ENCODE results near the gene S100A8. TPM values are rescaled to one million over a fixed set of nuclear protein-coding genes. Genes with fewer than 3 reads are reported as not detected.
A peak's percentile ranks its signal among the peaks of the same experiment; 100 is the strongest.

The S100A8 gene
- polyA plus RNA-seq (ENCODE audit: insufficient read depth in 1 of 5, insufficient read length in 5 of 5, low replicate concordance in 1 of 5) = 10 to 100 TPM; 12.1 to 30.7 (median 22.1) TPM
- long read RNA-seq, donor 1, transcript S100A8-202 (3 exons, 523 nt) = major isoform, 73 of 113 reads
- long read RNA-seq, donor 1, transcript S100A8-203 (2 exons, 717 nt) = minor isoform, 40 of 113 reads
- long read RNA-seq, donor 1, partial matches to known transcripts = 0 of 113 reads
- long read RNA-seq, donor 1, other reads (novel, unspliced or antisense) = 0 of 113 reads
- long read RNA-seq, donor 2, transcript S100A8-202 (3 exons, 523 nt) = major isoform, 8 of 11 reads
- long read RNA-seq, donor 2, partial matches to known transcripts = 0 of 11 reads
- long read RNA-seq, donor 2, other reads (novel, unspliced or antisense) = 0 of 11 reads
- long read RNA-seq, donor 3, transcript S100A8-203 (2 exons, 717 nt) = minor isoform, 12 of 32 reads
- long read RNA-seq, donor 3, transcript S100A8-202 (3 exons, 523 nt) = major isoform, 20 of 32 reads
- long read RNA-seq, donor 3, partial matches to known transcripts = 0 of 32 reads
- long read RNA-seq, donor 3, other reads (novel, unspliced or antisense) = 0 of 32 reads
- long read RNA-seq, donor 4, transcript S100A8-203 (2 exons, 717 nt) = minor isoform, 15 of 35 reads
- long read RNA-seq, donor 4, transcript S100A8-202 (3 exons, 523 nt) = major isoform, 20 of 35 reads
- long read RNA-seq, donor 4, partial matches to known transcripts = 0 of 35 reads
- long read RNA-seq, donor 4, other reads (novel, unspliced or antisense) = 0 of 35 reads
- long read RNA-seq, donor 5, transcript S100A8-203 (2 exons, 717 nt) = minor isoform, 7 of 20 reads
- long read RNA-seq, donor 5, transcript S100A8-202 (3 exons, 523 nt) = major isoform, 13 of 20 reads
- long read RNA-seq, donor 5, partial matches to known transcripts = 0 of 20 reads
- long read RNA-seq, donor 5, other reads (novel, unspliced or antisense) = 0 of 20 reads
- long read RNA-seq, donor 6, transcript S100A8-202 (3 exons, 523 nt) = major isoform, 17 of 25 reads
- long read RNA-seq, donor 6, transcript S100A8-203 (2 exons, 717 nt) = minor isoform, 8 of 25 reads
- long read RNA-seq, donor 6, partial matches to known transcripts = 0 of 25 reads
- long read RNA-seq, donor 6, other reads (novel, unspliced or antisense) = 0 of 25 reads
- long read RNA-seq, donor 7, transcript S100A8-202 (3 exons, 523 nt) = major isoform, 12 of 19 reads
- long read RNA-seq, donor 7, transcript S100A8-203 (2 exons, 717 nt) = minor isoform, 7 of 19 reads
- long read RNA-seq, donor 7, partial matches to known transcripts = 0 of 19 reads
- long read RNA-seq, donor 7, other reads (novel, unspliced or antisense) = 0 of 19 reads
- long read RNA-seq, donor 8, transcript S100A8-202 (3 exons, 523 nt) = major isoform, 13 of 17 reads
- long read RNA-seq, donor 8, partial matches to known transcripts = 0 of 17 reads
- long read RNA-seq, donor 8, other reads (novel, unspliced or antisense) = 0 of 17 reads

DNA sequence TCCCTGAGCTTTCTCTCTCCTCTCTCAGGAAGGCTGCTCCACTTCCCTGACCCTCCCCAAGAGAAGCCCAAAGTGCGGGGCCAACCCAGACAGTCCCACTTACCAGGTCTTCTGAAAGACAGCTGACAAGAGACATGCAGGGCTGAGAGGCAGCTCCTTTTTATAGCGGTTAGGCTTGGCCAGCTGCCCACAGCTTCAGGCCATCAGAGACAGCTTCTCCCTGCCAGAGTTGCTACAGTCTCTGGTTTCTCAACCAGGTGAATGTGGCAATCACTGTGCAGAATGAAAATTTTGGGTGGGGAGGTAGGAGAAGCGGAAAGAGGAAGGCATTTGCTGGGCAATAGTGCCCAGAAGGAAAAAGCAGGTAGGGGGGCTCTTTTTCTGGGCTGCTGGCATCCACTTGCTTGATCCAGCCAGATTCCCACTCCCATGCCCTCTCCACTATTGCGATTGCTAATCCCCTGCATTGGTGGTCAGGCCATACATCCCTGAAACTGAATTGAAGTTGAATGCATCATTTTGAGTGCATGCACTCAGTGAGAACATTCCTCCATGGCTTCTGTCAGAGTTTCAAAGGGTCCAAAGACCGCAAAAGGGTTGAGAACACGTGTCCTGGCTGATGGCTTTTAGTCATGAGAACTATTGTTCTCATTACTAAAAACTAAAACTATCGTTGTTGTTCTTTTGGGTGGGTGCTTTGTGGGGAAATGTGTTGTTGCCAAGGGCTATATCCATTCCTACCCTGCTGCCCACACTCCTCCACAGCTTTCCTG, at the start of gene S100A8:
TSS of gene S100A8 (minus strand) at position 136 of the 773 bp plus-strand sequence. CDS start 538 bp downstream, outside the sequence.
- peak in 1 of 2 donors; percentile 1 for DNase-seq

DNA sequence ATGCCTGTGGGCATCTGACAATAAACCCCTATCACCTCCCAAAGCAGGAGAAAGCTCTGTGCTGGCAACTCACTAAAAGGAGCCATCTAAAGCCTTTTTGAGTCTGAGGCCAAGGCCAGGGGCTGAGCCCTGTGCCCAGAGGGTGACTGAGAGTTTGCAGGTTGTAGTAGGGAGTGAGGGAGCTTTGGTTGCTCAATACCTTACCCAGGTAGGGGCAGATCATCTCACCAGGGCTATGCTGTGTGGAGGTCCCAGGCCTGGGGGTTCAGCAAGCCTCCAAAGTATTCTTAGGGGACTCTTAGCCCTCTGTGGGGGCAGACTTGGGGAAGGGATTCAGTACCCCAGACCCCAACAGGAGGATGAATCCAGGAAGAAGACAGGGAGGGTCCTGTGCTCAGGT, 48.4 kb upstream of the S100A8 start:
- DNase-seq = no peak

DNA sequence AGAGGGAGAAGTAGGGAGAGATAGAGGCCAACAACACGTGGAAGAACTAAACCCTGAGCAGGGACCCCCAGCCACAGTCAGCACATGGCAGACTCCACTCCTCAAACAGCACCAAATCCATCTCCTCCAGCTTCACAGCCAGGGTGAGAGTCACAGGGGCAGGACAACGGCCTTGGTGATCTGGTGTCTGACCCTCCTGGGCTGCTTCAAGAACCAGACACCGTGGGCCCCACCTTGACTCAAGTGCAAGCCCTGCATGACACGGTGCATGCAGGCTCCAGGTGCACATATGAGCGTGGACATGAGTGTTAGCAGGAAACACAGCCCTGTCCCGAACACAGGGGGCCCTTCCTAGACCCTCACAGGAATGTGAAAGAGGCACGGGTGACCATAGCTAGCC, 47.7 kb upstream of the S100A8 start:
- no peak for DNase-seq

DNA sequence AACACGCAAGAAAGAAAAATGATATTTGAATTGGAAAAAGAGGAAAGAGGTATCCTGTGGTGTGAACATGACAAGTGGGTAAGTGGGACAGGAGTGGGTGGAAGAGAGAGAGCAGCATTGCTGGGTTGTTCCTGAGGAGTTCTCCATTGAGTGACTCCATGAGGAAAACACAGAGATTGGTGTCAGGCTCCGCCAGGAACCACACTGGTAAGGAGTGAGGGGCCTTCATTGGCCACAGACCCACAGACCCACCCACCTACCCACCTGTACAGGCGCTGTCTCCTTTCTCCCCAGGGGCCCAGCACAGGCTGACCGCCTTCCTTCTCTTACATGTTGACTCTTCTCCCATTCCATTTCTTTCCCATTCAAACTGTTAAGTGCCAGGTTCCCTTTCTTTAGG, 46.4 kb upstream of the S100A8 start:
- DNase-seq = no peak

DNA sequence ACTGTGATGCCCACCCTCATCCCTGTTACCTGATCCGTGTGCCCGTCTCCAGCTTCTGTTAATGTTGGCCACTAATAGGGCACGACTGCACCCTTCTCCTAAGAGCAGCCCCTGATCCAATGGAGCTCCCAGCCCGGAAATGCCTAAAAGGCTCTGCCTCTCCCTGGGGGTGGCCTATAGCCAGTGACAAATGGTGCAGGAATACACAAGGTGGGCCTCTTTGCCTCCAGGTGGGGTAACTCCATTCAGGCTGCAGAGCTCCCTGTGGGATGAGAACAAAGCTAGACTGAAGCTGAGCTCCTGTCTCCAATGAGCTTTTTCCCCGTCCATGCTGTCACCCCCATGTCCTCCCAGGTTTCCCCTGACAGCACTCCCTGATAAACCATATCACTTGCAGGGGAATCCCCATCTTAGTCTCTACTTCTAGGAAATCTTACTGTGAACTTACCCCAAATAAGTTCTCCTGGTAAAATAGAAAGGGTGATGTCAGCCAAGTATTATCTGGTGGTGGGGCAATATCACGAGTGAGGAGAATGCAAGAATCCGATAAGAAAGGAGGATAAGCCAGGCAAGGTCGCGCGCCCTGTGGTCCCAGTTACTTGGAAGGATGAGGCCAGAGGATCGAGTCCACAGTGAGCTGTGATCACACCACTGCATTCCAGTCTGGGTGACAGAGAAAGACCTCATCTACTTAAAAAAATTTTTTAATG, 44.0 kb upstream of the S100A8 start:
- DNase-seq = no peak

DNA sequence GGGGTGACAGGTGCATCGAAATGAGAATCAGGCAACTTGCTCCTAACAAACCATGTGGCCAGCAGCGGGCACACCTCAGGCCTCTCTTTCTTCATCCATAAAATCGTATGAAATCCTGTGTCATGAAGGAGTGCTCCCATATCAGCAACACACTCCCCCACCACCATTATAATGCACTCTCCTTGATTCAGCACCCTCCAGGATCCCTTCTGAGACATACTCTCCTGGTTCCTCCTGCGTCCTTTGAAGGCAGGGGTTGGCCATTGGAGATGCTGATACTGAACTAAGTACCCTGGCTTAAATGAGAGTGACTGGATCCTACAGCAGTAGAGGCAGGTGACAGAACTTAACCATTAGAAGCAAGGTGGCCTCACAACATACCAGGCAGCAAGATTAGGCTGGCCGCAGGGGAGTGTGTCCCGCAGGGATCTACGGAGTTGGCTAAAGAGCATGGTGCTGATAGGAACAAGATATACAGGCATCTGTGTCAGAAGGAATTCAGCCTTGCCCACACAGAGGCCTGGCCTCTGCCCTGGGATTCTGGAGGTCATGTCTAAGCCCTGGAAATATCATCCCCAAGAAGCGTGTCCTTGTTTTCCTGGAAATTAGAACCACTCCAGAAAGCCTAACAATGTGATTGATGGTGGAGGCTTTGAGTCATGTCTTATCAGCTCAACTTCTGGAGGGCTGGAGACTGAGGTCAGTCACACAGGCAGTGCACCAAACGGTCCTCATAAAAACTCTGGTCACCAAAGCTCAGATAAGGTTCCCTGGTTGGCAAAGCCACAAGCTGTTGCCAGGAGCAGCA, 42.2 kb upstream of the S100A8 start:
- DNase-seq = no peak

DNA sequence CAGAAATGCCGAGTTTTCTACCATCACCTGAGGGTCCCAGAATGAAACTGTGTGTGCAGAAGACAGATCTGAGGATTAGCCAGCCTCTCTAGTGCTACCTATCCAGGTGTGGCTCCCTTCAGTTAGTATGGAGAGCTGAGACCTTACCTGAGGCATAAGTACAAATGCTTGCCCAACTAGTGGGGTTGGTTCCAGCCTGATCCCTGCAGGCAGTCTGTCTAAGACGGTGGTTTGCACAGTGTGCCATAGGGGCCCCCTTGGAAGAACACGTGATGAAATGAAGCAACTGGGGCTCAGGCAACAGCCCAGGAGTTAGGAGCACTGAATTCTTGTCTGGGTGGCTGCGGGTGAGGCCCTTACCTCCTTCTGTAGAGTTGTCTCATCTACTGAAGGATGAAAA, 41.1 kb upstream of the S100A8 start:
- DNase-seq = no peak

DNA sequence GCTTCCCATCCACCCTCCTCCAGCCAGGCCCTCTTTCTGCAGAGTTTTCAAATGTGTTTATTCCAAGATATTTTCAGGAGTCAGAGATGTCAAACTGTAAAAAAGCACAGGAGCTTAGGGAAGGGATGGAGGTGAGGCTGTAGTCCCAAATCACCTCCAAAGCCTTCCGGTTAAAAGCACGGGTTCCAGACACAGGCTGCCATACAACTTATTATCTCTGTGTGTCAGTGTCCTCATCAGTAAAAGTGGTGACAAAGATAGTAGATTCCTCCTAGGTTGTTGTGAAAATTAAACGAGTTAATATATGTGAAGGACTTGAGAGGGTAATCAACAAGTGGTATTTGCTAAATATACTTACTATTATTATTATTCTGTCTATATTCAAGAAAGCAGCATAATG, 40.6 kb upstream of the S100A8 start:
- DNase-seq = no peak

DNA sequence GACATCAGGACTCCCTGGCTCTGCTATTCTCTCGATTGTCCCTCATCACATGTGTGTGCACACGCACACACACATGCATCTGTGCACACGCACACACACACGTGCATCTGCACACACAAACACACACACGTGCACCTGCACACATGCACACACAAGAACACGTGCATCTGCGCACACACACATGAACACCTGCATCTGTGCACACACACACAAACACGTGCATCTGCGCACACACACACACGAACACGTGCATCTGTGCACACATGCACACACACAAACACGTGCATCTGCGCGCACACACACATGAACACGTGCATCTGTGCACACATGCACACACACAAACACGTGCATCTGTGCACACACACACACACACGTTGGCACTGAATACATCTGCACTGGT, 40.1 kb upstream of the S100A8 start:
- no peak for DNase-seq

DNA sequence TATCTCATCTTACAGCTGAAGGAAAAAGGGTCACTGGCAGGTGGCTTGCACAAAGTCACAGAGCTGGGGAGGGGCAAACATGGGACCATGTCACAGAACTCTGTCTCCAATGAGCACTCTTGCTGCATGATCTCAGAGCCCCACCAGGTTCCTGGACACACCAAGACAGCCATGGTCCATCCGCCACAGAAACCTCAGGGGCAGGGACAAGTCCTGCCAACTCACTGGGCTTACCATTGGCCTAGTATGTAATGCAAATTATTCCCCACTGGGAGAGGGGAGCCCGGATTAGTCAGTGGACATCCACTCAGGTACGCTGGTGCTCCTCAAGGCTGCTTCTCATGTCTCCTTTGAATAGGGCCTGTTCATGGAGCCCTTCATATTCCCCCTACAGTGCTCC, 39.7 kb upstream of the S100A8 start:
- DNase-seq = no peak

DNA sequence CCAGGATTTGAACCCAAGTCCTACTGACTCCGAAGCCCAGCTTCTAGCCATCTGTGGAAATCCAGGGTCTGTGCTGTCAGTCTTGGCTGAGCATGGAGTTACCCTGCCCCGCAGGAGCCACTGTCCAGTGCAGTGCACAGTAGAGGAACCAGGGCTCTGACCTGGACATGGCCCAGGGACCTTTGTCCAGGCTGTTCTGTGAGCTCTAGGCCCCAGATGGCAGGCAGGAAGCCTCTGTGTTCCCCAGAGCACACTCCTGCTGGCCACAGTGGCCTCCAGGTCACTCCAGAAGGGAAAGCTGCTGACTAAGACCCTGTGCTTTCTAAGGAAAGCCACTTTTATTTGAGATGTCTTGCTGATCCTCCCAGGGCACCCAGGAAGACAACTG, 39.3 kb upstream of the S100A8 start:
- DNase-seq = no peak

DNA sequence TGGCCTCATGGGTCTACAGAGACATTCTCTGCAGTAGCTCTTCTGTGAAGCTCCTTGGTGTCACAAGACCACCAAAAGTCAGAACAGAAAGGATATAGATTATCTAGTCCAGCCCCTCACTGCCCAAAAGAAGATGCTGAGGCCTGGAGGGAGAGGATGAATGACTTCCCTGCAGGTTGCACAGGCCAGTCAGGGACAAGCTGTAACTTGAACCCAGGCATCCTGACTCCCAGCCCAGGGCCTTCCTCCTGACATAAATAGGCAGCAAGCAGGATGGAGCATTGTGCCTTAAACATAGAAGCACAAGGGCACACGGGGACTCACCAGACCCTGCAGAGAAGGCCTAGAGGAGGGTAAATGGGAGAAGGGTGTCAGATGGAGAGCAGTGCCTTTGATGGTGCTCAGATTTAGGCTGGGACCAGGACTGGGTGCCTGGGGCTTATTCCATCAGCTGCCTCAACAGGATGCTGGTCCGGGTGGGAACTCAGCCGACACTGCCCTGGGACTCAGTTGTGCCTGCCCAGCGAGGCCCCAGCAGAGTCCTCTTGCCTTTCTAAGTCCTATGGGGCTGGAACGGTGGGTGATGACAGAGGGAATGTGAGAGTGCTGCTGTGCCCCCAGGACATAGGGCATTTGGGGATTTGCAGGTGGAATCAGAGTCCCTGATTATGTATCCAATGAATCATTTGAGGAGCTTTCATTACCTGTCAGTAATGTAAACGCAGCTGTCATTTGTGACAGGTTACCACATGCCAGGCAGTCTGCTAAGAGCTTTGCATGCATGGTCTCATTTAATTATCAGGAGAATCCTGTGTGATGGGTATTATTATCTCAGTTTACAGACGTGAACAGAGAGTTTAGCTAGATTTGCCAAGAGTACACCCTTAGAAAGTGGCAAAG, 38.6 kb upstream of the S100A8 start:
- DNase-seq = no peak

DNA sequence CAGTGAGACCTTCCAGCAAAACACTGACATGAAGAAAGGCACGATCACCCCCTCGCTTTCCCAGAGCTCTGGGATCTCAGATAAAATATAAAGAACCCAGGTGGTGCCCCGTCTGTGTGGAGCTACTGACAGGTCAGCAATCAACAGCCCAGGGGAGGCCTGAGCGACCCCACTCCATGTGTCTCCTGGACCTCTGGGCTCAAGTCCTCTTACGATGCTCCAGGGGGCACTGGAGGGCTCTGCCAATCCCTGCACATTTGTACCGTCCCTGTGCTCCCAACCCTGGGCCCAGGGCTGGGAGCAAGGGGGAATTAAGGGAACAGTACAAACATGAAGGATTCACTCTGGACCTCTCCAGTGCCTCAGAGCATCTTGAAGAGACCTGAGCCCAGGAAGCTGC, 37.9 kb upstream of the S100A8 start:
- DNase-seq = no peak

DNA sequence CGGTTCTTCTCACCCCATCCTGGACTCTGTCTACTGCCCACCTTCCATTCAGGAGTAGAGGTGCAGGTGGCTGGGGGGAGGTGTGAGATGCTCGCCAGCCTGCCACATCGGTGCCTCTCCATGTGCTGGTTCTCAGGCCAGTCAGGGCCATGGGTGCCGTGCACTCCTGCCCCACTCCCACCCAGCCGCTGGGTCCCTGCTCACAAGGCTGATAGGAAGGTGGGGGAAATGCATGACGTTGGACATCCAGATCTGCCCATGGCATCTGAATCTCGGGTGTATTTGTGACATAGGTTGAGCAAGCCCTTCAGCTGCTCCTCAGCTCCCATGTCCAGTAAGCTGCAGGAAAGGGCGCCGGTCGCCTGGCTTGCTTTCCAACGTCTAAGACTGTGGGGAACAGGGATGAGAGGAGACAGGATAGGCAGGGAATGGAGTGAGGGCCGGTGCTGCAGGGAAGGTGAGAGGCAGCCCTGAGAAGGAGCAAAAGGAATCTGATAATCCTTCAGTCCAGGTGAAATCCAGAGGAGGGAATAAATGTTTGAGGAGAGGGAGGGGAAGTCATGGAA, 37.3 kb upstream of the S100A8 start:
- no peak for DNase-seq

DNA sequence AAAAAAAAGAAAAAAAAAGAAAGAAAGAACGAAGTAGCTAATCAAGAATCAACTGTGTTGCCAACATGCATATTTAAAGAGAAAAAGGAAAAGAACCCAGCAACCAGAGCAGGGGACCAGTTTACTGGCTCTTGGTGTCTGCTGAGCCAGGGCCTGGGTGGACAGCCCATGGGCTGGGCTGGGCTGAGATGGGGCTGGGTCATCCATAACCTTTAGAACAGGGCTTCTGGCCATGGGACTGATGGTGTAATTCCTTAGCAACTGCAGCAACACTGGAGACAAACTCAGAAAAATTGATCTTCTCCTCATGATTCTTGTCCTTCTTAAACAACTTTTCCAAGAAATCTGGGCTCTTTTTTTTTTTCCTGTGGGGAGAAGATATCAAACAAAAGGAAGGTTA, 35.9 kb upstream of the S100A8 start:
- no peak for DNase-seq

DNA sequence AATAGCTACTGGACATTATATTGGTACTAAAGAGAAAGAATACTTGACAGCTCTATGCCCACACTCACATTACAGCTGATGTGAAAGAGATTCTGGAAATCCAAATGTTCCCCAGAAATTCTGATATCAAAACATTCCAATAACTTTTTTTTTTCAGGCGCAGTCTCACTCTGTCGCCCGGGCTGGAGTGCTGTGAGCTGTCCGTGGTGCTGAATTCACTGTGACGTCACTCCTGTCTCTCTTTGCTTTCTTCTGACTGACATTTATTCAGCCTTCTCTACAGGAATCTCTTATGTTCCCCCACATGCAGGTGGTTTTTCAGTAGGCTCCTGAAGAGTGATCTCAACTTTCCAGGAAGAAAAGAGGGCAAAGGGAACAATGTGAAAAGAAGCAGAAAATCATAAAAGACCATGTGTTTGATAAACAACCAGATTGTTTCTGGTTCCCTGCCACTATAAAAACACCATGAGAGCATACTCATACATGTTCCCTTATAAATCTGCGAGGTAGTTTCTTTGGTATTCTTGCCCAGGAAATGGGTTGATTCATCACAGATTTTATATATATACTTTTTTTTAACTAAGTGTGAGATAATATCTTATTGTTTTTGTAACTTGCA, 31.7 kb upstream of the S100A8 start:
- DNase-seq = peak; percentile 62 to 75

DNA sequence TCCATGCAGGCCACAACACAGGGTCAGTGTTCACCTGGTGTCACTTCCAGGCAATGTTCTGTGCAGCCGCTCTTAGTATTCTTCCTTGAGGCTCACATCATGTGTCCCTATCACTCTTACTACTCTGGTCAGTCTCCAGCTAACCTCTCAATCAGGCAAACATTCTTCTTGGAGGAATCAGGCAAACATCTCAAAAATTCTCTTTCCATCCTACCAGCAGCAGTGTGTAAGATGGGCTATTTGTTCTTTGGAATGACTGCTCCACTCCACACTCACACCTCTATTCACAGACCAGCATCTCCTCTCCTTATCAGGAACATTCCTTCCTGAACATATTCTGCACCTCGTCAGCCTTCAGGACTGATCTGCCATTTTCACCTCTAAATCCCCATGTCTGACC, 29.4 kb upstream of the S100A8 start:
- DNase-seq = no peak
